ENCODE data around the gene TTYH3.

Gene TTYH3

DNA sequence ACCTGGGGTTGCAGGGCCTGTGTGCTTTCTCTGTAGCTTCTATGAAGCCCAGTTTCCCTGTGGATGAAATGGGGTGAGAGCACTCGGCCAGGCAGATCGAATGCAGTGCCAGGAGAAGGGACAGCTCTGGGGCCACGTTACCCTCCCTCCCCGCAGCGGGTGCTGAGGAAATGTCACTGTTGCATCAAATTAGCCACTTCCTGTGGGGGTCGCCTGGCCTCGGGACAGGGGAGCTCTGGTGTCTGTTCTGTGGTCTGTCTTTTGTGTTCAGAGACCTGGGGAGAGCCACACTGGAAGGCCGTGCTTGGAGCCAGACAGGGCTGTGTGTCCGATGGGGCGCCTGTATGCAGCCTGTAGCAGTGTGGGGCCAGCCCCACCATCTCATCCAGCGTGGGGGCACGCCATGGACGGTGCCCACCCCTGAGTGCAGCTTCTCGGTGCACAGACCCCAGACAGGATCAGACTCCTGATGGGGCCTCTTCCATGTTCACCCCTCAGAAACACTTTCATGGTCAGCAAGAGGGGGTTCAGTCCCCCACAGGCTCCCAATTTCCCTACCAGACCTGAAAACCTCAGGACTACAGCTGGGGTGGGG lies 13.6 kb downstream of the TTYH3 start:
- Histone ChIP-seq H3K9me3 (ENCODE audit: control insufficient read depth, insufficient read depth, low read depth, low read length) (no peaks in the 10 kb centered on the region), H3K27ac (ENCODE audit: extremely low read depth, low read depth, low read length) (no peak overlapping the region), H3K36me3 (ENCODE audit: control insufficient read depth in 2 of 2, insufficient read depth in 1 of 2, low read length in 2 of 2) (peaks cover 0 to 23% of the 10 kb centered on the region in 2 experiments; a peak in 1 of 3 replicates), H3K4me3 (ENCODE audit: low read depth, low read length) (no peak overlapping the region), H3K4me1 (ENCODE audit: control insufficient read depth, insufficient read depth, low read length) (no peaks in the 10 kb centered on the region)
- ChIA-PET CTCF (interaction anchor here (0.6 to 0.7 kb wide), 4 partner anchors 86 to 1045 kb away, joined by 3 to 4 read pairs (median 3); no protein-coding TSS in a partner anchor), POLR2A (no interaction called here)
- TF ChIP-seq ZNF335 (tag by site-specific recombination; conservative IDR thresholded peaks at IDR 0.05): no peak
- no peak for TF ChIP-seq ZFP41 (tag by site-specific recombination; IDR thresholded peaks at IDR 0.05; ENCODE audit: borderline replicate concordance)
- TF ChIP-seq ZNF610 (tag by site-specific recombination; IDR thresholded peaks at IDR 0.05; ENCODE audit: borderline replicate concordance): no peak
- TF ChIP-seq, protein P1, sequence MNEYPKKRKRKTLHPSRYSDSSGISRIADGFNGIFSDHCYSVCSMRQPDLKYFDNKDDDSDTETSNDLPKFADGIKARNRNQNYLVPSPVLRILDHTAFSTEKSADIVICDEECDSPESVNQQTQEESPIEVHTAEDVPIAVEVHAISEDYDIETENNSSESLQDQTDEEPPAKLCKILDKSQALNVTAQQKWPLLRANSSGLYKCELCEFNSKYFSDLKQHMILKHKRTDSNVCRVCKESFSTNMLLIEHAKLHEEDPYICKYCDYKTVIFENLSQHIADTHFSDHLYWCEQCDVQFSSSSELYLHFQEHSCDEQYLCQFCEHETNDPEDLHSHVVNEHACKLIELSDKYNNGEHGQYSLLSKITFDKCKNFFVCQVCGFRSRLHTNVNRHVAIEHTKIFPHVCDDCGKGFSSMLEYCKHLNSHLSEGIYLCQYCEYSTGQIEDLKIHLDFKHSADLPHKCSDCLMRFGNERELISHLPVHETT (tag by site-specific recombination; IDR thresholded peaks at IDR 0.05): no peak
- no peak for TF ChIP-seq ZNF664 (tag by site-specific recombination; IDR thresholded peaks at IDR 0.05)
- no peak for TF ChIP-seq ZNF133 (tag by site-specific recombination; IDR thresholded peaks at IDR 0.05)
- no peak for TF ChIP-seq ZBTB7A (tag by site-specific recombination; IDR thresholded peaks at IDR 0.05; ENCODE audit: low read depth)
- no peak for TF ChIP-seq WT1 (tag by site-specific recombination; IDR thresholded peaks at IDR 0.05)
- TF ChIP-seq TRIM28 (IDR thresholded peaks at IDR 0.05; ENCODE audit: borderline replicate concordance, low read length): no peak
- no peak for TF ChIP-seq ZNF791 (tag by site-specific recombination; IDR thresholded peaks at IDR 0.05)
- TF ChIP-seq, protein P2, sequence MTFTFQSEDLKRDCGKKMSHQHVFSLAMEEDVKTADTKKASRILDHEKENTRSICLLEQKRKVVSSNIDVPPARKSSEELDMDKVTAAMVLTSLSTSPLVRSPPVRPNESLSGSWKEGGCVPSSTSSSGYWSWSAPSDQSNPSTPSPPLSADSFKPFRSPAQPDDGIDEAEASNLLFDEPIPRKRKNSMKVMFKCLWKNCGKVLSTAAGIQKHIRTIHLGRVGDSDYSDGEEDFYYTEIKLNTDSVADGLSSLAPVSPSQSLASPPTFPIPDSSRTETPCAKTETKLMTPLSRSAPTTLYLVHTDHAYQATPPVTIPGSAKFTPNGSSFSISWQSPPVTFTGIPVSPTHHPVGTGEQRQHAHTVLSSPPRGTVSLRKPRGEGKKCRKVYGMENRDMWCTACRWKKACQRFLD (tag by site-specific recombination; IDR thresholded peaks at IDR 0.05): no peak
- no peak for TF ChIP-seq ZNF76 (tag by site-specific recombination; IDR thresholded peaks at IDR 0.05; ENCODE audit: borderline replicate concordance, low read depth)
- TF ChIP-seq, protein P3, sequence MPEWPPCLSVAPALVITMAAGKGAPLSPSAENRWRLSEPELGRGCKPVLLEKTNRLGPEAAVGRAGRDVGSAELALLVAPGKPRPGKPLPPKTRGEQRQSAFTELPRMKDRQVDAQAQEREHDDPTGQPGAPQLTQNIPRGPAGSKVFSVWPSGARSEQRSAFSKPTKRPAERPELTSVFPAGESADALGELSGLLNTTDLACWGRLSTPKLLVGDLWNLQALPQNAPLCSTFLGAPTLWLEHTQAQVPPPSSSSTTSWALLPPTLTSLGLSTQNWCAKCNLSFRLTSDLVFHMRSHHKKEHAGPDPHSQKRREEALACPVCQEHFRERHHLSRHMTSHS (tag by site-specific recombination; IDR thresholded peaks at IDR 0.05): no peak
- no peak for TF ChIP-seq OSR2 (tag by site-specific recombination; IDR thresholded peaks at IDR 0.05)
- TF ChIP-seq ZSCAN23 (tag by site-specific recombination; IDR thresholded peaks at IDR 0.05): no peak

DNA sequence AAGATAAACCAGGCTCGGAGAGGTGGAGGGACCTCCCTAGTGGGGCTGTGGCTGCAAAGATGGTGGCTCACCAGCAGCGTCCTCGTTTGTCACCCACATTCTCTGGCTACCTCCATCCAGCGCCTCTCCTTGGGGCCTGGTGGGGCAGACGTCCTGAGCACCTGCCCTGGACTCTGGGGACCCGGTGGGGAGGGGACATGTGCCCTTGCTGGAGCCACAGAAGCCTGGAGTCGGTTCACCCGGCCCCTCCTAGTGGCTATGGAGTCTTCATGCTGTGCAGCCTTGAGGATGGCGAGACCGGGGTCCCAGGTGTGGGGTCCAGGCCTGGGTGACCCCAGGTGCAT lies 14.5 kb downstream of the TTYH3 start:
- ChIA-PET CTCF (no interaction called here), POLR2A (interaction anchor here (0.7 kb wide), 1 partner anchor 53 kb away, joined by 3 read pairs; no protein-coding TSS in a partner anchor)
- H3K4me1 ChIP-seq (ENCODE audit: control insufficient read depth, insufficient read depth, low read length): no peaks in the 10 kb centered on the region
- H3K9me3 ChIP-seq (ENCODE audit: control insufficient read depth, insufficient read depth, low read depth, low read length): no peaks in the 10 kb centered on the region
- H3K4me3 ChIP-seq (ENCODE audit: low read depth, low read length): no peak overlapping the region
- peaks cover 0 to 23% of the 10 kb centered on the region in 2 experiments; a peak in 1 of 3 replicates for H3K36me3 ChIP-seq (ENCODE audit: control insufficient read depth in 2 of 2, insufficient read depth in 1 of 2, low read length in 2 of 2)
- no peak overlapping the region for H3K27ac ChIP-seq (ENCODE audit: extremely low read depth, low read depth, low read length)
- TF ChIP-seq, protein P4, sequence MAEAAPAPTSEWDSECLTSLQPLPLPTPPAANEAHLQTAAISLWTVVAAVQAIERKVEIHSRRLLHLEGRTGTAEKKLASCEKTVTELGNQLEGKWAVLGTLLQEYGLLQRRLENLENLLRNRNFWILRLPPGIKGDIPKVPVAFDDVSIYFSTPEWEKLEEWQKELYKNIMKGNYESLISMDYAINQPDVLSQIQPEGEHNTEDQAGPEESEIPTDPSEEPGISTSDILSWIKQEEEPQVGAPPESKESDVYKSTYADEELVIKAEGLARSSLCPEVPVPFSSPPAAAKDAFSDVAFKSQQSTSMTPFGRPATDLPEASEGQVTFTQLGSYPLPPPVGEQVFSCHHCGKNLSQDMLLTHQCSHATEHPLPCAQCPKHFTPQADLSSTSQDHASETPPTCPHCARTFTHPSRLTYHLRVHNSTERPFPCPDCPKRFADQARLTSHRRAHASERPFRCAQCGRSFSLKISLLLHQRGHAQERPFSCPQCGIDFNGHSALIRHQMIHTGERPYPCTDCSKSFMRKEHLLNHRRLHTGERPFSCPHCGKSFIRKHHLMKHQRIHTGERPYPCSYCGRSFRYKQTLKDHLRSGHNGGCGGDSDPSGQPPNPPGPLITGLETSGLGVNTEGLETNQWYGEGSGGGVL (tag by site-specific recombination; IDR thresholded peaks at IDR 0.05): no peak
- TF ChIP-seq ZNF311 (tag by site-specific recombination; IDR thresholded peaks at IDR 0.05; ENCODE audit: borderline replicate concordance) (no peak), ZNF274 (IDR thresholded peaks at IDR 0.05; ENCODE audit: low read length) (no peak), ZNF274 (tag by site-specific recombination; IDR thresholded peaks at IDR 0.05; ENCODE audit: borderline replicate concordance) (no peak), OVOL3 (tag by site-specific recombination; IDR thresholded peaks at IDR 0.05) (no peak), YY1 (tag by site-specific recombination; IDR thresholded peaks at IDR 0.05) (no peak), ZNF292 (tag by site-specific recombination; IDR thresholded peaks at IDR 0.05; ENCODE audit: borderline replicate concordance, low read depth) (no peak), ZNF560 (tag by site-specific recombination; IDR thresholded peaks at IDR 0.05; ENCODE audit: borderline replicate concordance) (no peak), WT1 (tag by site-specific recombination; IDR thresholded peaks at IDR 0.05) (no peak), ZNF555 (tag by site-specific recombination; conservative IDR thresholded peaks at IDR 0.05) (no peak), ZBTB1 (tag by site-specific recombination; IDR thresholded peaks at IDR 0.05) (no peak), ZNF133 (tag by site-specific recombination; IDR thresholded peaks at IDR 0.05) (no peak)
- TF ChIP-seq, protein P5, sequence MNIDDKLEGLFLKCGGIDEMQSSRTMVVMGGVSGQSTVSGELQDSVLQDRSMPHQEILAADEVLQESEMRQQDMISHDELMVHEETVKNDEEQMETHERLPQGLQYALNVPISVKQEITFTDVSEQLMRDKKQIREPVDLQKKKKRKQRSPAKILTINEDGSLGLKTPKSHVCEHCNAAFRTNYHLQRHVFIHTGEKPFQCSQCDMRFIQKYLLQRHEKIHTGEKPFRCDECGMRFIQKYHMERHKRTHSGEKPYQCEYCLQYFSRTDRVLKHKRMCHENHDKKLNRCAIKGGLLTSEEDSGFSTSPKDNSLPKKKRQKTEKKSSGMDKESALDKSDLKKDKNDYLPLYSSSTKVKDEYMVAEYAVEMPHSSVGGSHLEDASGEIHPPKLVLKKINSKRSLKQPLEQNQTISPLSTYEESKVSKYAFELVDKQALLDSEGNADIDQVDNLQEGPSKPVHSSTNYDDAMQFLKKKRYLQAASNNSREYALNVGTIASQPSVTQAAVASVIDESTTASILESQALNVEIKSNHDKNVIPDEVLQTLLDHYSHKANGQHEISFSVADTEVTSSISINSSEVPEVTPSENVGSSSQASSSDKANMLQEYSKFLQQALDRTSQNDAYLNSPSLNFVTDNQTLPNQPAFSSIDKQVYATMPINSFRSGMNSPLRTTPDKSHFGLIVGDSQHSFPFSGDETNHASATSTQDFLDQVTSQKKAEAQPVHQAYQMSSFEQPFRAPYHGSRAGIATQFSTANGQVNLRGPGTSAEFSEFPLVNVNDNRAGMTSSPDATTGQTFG (tag by site-specific recombination; IDR thresholded peaks at IDR 0.05; ENCODE audit: borderline replicate concordance): no peak

Measured in HEK293 (cell line).